HUES6 (cell line): Measurements from ENCODE around the gene MRPL34.

Experiments
- H3K27ac ChIP-seq: 2 replicates; pipeline ENCODE4 v1.7.0; 2013; ENCODE audit warnings: low read depth, mild to moderate bottlenecking, low read length, inconsistent platforms
- H3K27me3 ChIP-seq: 2 replicates; pipeline ENCODE4 v1.6.1; 2013; ENCODE audit warnings: low read length; ENCODE audit not compliant: control insufficient read depth, insufficient read depth
- H3K36me3 ChIP-seq: 2 replicates; pipeline ENCODE4 v1.6.1; 2013; ENCODE audit warnings: low read length; ENCODE audit not compliant: control insufficient read depth, insufficient read depth
- H3K4me1 ChIP-seq: 2 replicates; pipeline ENCODE4 v1.6.1; 2013; ENCODE audit warnings: low read length; ENCODE audit not compliant: control insufficient read depth, insufficient read depth
- H3K4me3 ChIP-seq: 2 replicates; pipeline ENCODE4 v1.5.1; 2013; ENCODE audit warnings: low read depth, low read length
- H3K9ac ChIP-seq: one replicate; pipeline ENCODE4 v1.6.1; 2013; ENCODE audit warnings: mild to moderate bottlenecking, low read length
- H3K9me3 ChIP-seq: 2 replicates; pipeline ENCODE4 v1.6.1; 2013; ENCODE audit warnings: low read depth, low read length; ENCODE audit not compliant: control insufficient read depth, insufficient read depth

The MRPL34 gene

DNA sequence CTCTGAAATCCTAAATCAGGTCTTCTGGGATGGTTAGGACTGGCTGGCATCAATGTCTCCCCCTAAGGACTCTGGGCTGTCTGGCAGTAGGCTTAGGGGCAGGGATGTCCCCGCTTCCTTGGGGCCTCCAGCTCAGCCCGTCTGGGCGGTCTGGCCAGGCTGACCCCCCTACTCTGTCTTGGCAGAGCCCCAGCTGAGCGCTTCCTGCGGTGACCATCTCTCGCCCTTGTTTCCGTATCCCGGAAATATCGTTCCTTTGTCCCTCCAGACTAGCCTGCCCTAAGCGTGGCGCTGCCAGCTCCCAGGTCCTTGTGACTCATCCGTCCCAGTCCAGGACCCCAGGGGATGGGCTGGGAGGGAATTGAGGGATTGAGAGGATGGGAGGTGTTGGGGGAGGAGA, 43.0 kb downstream of the MRPL34 start:
- no peaks in the 10 kb centered on the region for H3K9me3 ChIP-seq
- no peaks in the 10 kb centered on the region for H3K27me3 ChIP-seq
- peaks cover 15% of the 10 kb centered on the region; the same call in 1 of the 2 replicates for H3K4me1 ChIP-seq
- H3K36me3 ChIP-seq, result no peaks in the 10 kb centered on the region
- H3K4me3 ChIP-seq, result 0 out of 2 replicates have a peak overlapping the region, but pooled peaks have one; percentile 15
- no peak overlapping the region; the same call in 1 of the 2 replicates for H3K27ac ChIP-seq
- H3K9ac ChIP-seq, result peak overlapping the region; percentile 60

DNA sequence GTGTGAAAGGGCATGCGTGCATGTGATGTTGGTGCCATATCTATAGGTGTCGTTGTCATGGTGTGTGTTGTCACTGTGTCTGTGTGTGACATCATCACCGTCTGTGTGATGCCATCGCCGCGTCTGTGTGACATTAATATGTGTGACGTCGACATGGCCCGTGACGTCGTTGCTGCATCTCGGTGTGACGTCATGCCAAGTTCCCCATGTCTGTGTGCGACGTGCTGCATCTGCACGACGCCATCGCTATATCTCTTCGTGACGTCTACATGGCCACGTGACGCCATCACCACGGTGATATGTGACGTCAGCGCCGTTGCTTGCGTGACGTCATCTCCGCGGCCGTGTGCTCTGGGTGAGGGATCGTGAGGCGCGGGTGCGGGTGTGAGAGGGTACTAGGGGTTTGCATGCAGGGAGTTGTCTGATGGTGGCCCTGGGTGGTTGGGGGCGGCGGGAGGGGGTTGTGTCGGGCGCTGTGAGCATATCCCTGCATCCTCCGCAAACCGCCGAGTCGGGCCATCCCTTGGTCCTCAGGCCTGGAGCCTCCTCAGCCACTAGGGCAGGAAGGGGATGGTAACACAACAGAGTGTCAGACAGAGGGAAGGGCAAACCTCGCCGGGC, 46.3 kb downstream of the MRPL34 start:
- H3K36me3 ChIP-seq, result no peaks in the 10 kb centered on the region
- H3K4me1 ChIP-seq, result peaks cover 15% of the 10 kb centered on the region; the same call in 1 of the 2 replicates
- H3K9me3 ChIP-seq, result no peaks in the 10 kb centered on the region
- H3K9ac ChIP-seq, result no peak overlapping the region
- H3K27ac ChIP-seq, result no peak overlapping the region
- no peak overlapping the region for H3K4me3 ChIP-seq
- H3K27me3 ChIP-seq, result no peaks in the 10 kb centered on the region

DNA sequence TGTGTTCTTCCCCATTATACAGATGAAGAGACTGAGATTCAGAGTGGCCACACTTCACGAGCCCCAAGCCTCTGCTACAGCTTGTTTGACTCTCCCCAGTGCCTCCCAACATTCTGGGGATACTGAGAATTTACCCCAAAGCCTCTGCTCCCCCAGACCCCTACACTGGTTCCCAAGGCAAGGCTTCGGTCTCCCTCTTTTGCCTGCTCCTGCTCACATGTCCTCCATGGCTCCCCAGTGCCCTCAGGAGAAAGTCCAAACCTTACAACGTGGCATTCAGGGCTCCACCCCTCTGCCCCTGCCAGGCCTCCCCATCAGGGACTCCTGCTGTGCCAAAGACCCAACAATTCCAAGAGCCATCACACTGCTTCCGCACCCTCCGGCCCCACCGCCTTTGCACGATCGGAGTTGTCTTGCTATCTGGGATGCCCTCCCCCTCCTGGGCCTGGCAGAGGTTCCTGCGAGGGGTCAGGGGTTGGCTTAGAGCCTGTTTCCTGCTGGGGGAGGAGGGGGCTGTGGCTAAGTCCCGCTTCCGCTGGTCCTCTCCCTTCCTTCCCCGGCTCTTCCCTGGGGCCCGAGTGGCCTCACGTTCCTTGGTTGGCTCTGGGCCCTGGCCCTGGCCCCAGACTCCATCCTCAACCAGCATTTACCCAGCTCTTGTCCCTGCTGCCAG, 47.1 kb downstream of the MRPL34 start:
- Histone ChIP-seq H3K9me3 (no peaks in the 10 kb centered on the region), H3K4me1 (peaks cover 15% of the 10 kb centered on the region; the same call in 1 of the 2 replicates), H3K9ac (no peak overlapping the region), H3K27ac (no peak overlapping the region), H3K27me3 (no peaks in the 10 kb centered on the region), H3K36me3 (no peaks in the 10 kb centered on the region), H3K4me3 (no peak overlapping the region)

- Histone ChIP-seq H3K27ac (no peak overlapping the region), H3K9ac (no peak overlapping the region)
Measured at GRCh38 chr19:17353386-17353785, 47.7 kb downstream of the MRPL34 start.

More at GRCh38 chr19:17353386-17353785, 47.7 kb downstream of the MRPL34 start:
- Histone ChIP-seq H3K9me3 (no peaks in the 10 kb centered on the region), H3K36me3 (no peaks in the 10 kb centered on the region), H3K4me3 (no peak overlapping the region), H3K27me3 (no peaks in the 10 kb centered on the region), H3K4me1 (peaks cover 13% of the 10 kb centered on the region; the same call in 1 of the 2 replicates)
